GM10266 (cell line): ENCODE results near the gene BEND7.

ENCODE experiments used
- DNase-seq: peaks from one replicate; pipeline ENCODE4 v3.0.0; 2012; ENCODE audit errors: extremely low spot score
- TF ChIP-seq, protein P1 (sequence below): IDR thresholded peaks from 2 replicates; pipeline ENCODE4 v1.5.1; 2012; ENCODE audit warnings: mild to moderate bottlenecking, low read depth; ENCODE audit not compliant: control insufficient read depth, insufficient read depth; ENCODE audit errors: missing control alignments

The BEND7 gene

DNA sequence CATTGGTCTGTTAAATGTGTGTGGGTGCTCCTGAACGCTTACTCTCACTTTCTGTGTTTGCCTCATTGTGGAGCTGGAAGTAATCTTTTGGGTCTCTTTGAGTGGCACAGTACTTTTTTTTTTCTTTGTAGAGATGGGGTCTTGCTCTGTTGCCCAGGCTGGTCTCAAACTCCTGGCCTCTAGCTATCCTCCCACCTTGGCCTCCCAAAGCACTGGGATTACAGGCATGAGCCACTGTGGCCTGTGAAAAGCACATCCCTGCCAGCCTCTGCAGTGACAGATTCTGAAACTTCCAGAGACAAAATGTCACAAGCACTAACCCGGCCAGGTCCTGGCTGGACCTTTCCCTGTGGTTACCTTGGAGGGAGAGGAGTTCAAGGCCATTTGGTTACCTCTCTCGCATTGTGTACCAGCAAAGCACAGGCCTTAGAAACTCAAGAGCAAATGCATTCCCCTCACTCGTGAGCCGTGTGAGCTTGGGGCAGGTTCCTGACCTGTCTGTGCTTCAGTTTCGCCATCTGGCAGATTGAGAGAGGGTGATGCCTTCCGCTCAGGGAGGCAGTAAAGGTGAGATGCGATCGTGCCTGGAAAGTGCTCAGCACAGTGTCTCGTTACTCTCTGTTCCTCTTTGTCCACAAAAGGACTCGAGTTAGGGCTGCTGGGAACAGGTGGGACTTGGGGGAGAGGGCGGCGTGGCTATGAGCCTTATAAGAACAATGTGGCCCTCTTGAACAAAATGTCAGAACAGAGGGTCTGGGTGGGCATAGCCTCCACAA lies 108.1 kb downstream of the BEND7 start:
- no peak for DNase-seq
- TF ChIP-seq, protein P1, sequence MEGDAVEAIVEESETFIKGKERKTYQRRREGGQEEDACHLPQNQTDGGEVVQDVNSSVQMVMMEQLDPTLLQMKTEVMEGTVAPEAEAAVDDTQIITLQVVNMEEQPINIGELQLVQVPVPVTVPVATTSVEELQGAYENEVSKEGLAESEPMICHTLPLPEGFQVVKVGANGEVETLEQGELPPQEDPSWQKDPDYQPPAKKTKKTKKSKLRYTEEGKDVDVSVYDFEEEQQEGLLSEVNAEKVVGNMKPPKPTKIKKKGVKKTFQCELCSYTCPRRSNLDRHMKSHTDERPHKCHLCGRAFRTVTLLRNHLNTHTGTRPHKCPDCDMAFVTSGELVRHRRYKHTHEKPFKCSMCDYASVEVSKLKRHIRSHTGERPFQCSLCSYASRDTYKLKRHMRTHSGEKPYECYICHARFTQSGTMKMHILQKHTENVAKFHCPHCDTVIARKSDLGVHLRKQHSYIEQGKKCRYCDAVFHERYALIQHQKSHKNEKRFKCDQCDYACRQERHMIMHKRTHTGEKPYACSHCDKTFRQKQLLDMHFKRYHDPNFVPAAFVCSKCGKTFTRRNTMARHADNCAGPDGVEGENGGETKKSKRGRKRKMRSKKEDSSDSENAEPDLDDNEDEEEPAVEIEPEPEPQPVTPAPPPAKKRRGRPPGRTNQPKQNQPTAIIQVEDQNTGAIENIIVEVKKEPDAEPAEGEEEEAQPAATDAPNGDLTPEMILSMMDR: no peak

DNA sequence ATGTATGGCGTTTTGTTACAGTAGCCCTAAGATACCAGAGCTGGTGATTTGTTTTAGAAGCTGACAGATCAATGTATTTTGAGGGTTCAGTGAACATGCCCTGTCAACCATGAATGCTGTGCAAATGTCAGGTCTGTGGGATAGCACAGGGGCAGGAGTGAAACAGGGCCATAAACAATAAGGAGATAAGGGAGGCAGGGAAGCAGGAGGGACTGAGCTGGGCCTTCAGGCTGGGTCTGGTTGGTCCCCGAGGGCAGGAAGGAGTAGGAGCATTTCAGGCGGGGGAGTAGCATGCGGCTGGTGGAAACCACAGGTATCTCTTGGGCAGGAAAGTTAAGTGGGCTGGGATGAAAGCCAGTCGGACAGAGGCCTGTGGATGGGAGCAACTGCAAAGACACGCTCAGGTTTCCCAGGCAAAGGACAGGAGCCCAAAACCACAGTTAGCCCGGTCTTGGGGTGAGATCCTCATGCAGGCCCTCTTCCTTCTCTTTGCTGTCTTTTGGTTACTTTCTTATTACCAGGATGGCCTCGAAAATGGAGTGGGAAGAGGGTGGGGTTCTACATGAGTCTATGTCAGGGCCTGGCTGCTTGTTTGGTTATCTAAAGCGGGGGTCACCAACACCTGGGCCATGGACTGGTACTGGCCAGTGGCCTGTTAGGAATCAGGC lies 111.2 kb downstream of the BEND7 start:
- DNase-seq: no peak
- TF ChIP-seq, protein P1: no peak

DNA sequence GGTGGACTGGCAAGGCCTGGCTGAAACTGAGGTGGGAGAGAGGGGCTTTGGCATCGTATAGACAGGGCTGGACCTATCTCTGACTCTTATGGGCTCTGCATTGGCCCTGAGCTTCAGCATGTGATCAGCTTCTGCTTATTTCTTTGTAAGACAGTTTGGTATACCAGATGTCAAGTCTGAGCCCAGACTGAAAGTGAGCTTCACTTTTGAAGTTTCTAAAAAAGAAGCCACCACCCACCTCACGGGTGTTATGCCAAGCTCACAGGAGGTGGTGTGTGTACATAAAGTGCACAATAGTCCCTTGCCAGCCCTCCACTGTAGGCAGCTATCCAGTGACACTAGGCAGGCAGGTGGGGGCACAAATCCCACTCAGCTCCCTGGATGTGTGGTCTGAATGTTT lies 112.1 kb downstream of the BEND7 start:
- TF ChIP-seq, protein P1: no peak
- DNase-seq: no peak

DNA sequence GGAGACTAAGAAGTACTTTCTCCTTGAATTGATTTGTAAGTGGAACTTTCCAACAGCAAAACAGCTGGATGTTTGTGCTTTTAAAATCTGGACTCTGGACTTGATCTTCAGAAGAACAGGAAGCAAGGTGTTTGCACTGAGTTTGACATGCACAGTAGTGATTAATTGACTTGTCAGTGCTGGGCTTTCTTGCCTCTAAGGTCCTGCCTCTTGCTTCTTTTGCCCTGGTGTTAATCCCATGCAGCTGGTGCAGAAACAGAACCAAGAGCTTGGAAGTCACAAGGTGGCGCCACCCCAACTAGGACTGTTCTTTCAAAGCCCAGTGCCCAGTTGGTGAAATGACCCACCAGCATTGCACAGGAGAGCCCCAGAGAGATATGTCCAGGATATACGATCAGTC lies 114.0 kb downstream of the BEND7 start:
- TF ChIP-seq, protein P1: peak; percentile 8
- DNase-seq: no peak

DNA sequence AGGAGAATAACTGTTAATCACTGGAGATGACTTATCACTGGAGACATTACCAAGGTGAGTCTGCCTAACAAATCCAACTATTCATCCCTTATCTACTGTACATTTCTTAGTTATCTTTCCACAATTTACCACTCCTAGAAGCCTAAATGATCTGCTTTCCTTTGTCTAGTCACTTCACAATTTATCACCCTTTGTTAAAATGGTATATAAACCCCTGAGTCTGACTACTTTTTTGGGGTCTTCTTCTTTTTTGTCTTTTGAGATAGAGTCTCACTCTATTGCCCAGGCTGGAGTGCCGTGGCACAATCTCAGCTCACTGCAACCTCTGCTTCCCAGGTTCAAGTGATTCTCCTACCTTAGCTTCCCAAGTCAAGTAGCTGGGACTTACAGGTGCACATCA lies 114.7 kb downstream of the BEND7 start:
- TF ChIP-seq, protein P1: no peak
- DNase-seq: no peak

DNA sequence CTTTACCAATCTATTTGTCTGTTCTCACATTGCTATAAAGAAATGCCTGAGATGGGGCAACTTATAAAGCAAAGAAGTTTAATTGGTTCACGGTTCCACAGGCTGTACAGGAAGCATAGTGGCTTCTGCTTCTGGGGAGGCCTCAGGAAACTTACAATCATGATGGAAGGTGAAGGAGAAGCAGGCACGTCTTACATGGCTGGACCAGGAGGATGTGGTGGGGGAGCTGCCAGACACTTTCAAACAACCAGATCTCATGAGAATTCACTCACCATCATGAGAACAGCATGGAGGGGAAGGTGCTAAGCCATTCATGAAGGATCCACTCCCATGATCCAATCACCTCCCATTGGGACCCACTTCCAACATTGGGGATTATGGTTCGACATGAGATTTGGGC lies 115.9 kb downstream of the BEND7 start:
- TF ChIP-seq, protein P1: no peak

DNA sequence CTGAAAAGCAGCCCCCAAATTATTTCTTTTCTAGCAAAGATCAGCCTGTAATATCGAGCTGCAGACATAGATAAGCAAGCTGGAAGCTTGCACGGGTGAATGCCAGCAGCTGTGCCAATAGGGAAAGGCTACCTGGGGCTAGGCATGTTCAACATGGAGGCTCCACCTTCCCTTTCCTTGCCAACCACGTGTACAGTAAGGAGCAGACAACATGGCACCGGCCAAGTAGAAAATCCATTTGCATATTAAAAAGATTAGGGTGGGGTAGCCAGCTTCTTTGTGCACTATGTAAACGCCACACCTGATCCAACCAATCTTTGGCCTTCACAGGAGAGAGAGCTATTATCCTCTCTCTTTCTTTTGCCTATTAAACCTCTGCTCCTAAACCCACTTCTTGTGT lies 124.0 kb downstream of the BEND7 start:
- DNase-seq: no peak
- TF ChIP-seq, protein P1: no peak

More for the DNA sequence above, 115.9 kb downstream of the BEND7 start:
- no peak for DNase-seq
